22Rv1 (cell line): ENCODE data around the gene PRADC1.

Experiments used
- ZFX ChIP-seq: fragments of 450-650 bp; IDR thresholded peaks from 2 replicates; pipeline ENCODE4 v1.6.1; 2017; ENCODE audit warnings: antibody characterized with exemption, borderline replicate concordance
- TF ChIP-seq, protein P1 (sequence below): fragments of 450-650 bp; IDR thresholded peaks from 2 replicates; pipeline ENCODE4 v1.5.1; 2017; ENCODE audit warnings: mild to moderate bottlenecking

DNA sequence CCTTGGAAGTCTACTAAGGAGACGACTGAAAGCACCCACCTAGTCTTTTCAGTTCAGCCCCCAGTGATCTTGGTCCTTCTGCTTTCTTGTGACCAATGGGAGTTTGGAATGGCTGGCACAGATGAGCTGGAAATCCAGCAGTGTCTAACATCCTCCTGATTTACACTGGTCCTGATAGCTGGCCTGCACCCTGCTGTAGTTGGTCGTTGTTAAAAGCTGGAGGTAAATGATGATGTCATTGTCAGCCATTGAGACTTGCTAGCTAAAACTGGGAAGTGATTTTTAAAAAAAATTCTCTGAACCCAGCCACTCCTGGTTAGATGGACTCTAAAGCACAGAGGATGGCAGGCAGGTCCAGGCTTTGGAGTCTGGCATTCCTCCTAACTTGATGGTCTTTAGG is 20.4 kb upstream of the PRADC1 start:
- TF ChIP-seq, protein P1, sequence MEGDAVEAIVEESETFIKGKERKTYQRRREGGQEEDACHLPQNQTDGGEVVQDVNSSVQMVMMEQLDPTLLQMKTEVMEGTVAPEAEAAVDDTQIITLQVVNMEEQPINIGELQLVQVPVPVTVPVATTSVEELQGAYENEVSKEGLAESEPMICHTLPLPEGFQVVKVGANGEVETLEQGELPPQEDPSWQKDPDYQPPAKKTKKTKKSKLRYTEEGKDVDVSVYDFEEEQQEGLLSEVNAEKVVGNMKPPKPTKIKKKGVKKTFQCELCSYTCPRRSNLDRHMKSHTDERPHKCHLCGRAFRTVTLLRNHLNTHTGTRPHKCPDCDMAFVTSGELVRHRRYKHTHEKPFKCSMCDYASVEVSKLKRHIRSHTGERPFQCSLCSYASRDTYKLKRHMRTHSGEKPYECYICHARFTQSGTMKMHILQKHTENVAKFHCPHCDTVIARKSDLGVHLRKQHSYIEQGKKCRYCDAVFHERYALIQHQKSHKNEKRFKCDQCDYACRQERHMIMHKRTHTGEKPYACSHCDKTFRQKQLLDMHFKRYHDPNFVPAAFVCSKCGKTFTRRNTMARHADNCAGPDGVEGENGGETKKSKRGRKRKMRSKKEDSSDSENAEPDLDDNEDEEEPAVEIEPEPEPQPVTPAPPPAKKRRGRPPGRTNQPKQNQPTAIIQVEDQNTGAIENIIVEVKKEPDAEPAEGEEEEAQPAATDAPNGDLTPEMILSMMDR, result no peak
- TF ChIP-seq ZFX, result no peak
